ENCODE measurements around the gene OR1K1. TPM values are rescaled to one million over a fixed set of nuclear protein-coding genes. Genes with fewer than 3 reads are reported as not detected.
"Not testable (repeated sequence)": the region's sequence is repeated elsewhere in the genome, so short reads cannot be mapped to it uniquely, and the experiment has no call there.

OR1K1 gene
- total RNA-seq, 1 donor from 2014 or later, result not detected

GRCh38 chr9:122821278-122821943 lies 21.5 kb downstream of the OR1K1 start:
- intact Hi-C loops (cut with micrococcal nuclease), result no loop called here
- H3K4me1 ChIP-seq, result peaks cover 59% of the 10 kb centered on the region
- H3K4me3 ChIP-seq, result no peak overlapping the region
- H3K36me3 ChIP-seq, result peaks cover 56% of the 10 kb centered on the region
- DNase-seq, result peak; percentile 27
- no peaks in the 10 kb centered on the region for H3K27me3 ChIP-seq (ENCODE audit: low read depth)
- no peaks in the 10 kb centered on the region for H3K9me3 ChIP-seq (replicated peaks)
- TF ChIP-seq, protein P1, sequence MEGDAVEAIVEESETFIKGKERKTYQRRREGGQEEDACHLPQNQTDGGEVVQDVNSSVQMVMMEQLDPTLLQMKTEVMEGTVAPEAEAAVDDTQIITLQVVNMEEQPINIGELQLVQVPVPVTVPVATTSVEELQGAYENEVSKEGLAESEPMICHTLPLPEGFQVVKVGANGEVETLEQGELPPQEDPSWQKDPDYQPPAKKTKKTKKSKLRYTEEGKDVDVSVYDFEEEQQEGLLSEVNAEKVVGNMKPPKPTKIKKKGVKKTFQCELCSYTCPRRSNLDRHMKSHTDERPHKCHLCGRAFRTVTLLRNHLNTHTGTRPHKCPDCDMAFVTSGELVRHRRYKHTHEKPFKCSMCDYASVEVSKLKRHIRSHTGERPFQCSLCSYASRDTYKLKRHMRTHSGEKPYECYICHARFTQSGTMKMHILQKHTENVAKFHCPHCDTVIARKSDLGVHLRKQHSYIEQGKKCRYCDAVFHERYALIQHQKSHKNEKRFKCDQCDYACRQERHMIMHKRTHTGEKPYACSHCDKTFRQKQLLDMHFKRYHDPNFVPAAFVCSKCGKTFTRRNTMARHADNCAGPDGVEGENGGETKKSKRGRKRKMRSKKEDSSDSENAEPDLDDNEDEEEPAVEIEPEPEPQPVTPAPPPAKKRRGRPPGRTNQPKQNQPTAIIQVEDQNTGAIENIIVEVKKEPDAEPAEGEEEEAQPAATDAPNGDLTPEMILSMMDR (IDR thresholded peaks at IDR 0.05; ENCODE audit: borderline replicate concordance), result no peak
- peak overlapping the region; percentile 36 for H3K27ac ChIP-seq (replicated peaks)

DNA sequence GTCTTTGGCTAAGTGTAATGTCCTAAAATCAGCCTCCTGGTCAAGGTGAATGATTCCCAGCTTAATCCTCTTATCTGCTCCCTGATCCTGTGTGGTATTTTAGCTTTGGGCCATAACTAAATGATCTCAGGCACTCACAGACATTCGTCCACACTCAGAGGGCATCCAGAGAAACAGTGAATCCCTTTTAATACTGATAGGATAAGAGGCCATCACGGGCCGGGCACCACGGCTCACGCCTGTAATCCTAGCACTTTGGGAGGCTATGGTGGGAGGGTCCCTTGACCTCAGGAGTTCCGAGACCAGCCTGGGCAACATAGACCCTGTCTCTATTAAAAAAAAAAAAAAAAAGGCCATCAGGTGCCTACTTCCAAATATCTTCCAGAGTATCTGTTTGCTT lies 22.1 kb downstream of the OR1K1 start:
- no peak overlapping the region for H3K4me3 ChIP-seq
- peaks cover 54% of the 10 kb centered on the region for H3K36me3 ChIP-seq
- H3K4me1 ChIP-seq, result peaks cover 61% of the 10 kb centered on the region
- no peaks in the 10 kb centered on the region for H3K27me3 ChIP-seq (ENCODE audit: low read depth)
- TF ChIP-seq, protein P1 (IDR thresholded peaks at IDR 0.05; ENCODE audit: borderline replicate concordance), result no peak
- peak overlapping the region; percentile 36 for H3K27ac ChIP-seq (replicated peaks)
- intact Hi-C loops (cut with micrococcal nuclease), result no loop called here
- DNase-seq, result no peak
- no peaks in the 10 kb centered on the region for H3K9me3 ChIP-seq (replicated peaks)

GRCh38 chr9:122822938-122823337 lies 23.0 kb downstream of the OR1K1 start:
- intact Hi-C loops (cut with micrococcal nuclease), result no loop called here
- H3K36me3 ChIP-seq, result peaks cover 45% of the 10 kb centered on the region
- H3K4me3 ChIP-seq, result no peak overlapping the region
- H3K27ac ChIP-seq (replicated peaks), result no peak overlapping the region
- TF ChIP-seq, protein P1 (IDR thresholded peaks at IDR 0.05; ENCODE audit: borderline replicate concordance), result no peak
- no peak for DNase-seq
- H3K4me1 ChIP-seq, result peaks cover 70% of the 10 kb centered on the region
- no peaks in the 10 kb centered on the region for H3K27me3 ChIP-seq (ENCODE audit: low read depth)
- no peaks in the 10 kb centered on the region for H3K9me3 ChIP-seq (replicated peaks)

- H3K36me3 ChIP-seq, result peaks cover 20% of the 10 kb centered on the region
Measured at GRCh38 chr9:122827761-122828093, 27.8 kb downstream of the OR1K1 start.

GRCh38 chr9:122828965-122829284 lies 29.0 kb downstream of the OR1K1 start:
- Histone ChIP-seq H3K36me3 (peaks cover 15% of the 10 kb centered on the region), H3K4me3 (peak overlapping the region; percentile 95), H3K27ac (replicated peaks) (peak overlapping the region; percentile 98), H3K4me1 (peaks cover 41% of the 10 kb centered on the region)
- DNase-seq; intact Hi-C loops (cut with micrococcal nuclease); H3K9me3 ChIP-seq (replicated peaks); H3K27me3 ChIP-seq (ENCODE audit: low read depth): not testable (repeated sequence)

More at GRCh38 chr9:122827761-122828093, 27.8 kb downstream of the OR1K1 start:
- Histone ChIP-seq H3K27me3 (ENCODE audit: low read depth) (no peaks in the 10 kb centered on the region), H3K9me3 (replicated peaks) (no peaks in the 10 kb centered on the region), H3K27ac (replicated peaks) (peak overlapping the region; percentile 98), H3K4me3 (peak overlapping the region; percentile 95), H3K4me1 (peaks cover 41% of the 10 kb centered on the region)
- DNase-seq, result no peak
- TF ChIP-seq, protein P1 (IDR thresholded peaks at IDR 0.05; ENCODE audit: borderline replicate concordance), result no peak
- intact Hi-C loops (cut with micrococcal nuclease), result no loop called here

DNA sequence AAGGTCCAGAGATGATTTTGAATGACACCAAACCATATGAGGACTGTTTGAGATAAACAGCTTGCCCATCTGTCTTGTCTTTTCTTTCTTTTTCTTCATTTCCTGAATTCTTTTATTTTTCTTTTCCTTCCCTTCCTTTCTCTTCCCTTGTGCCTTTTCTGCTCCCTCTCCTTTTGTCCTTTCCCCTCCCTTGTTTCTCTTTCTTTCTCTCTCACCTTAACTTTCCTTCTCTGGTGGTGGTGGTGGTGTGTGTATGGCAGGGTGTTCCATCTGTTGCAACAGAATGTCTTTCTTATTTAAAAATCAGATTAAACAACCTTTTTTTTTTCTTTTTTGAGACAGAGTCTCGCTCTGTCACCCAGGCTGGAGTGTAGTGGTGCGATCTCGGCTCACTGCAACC lies 32.3 kb downstream of the OR1K1 start:
- no peak for DNase-seq
- no peaks in the 10 kb centered on the region for H3K27me3 ChIP-seq (ENCODE audit: low read depth)
- H3K36me3 ChIP-seq, result no peaks in the 10 kb centered on the region
- H3K9me3 ChIP-seq (replicated peaks), result no peaks in the 10 kb centered on the region
- peaks cover 17% of the 10 kb centered on the region for H3K4me1 ChIP-seq
- intact Hi-C loops (cut with micrococcal nuclease), result no loop called here
- TF ChIP-seq, protein P1 (IDR thresholded peaks at IDR 0.05; ENCODE audit: borderline replicate concordance), result no peak
- no peak overlapping the region for H3K4me3 ChIP-seq
- no peak overlapping the region for H3K27ac ChIP-seq (replicated peaks)
